ENCODE measurements around the gene CRELD2. TPM values are rescaled to one million over a fixed set of nuclear protein-coding genes. Genes with fewer than 3 reads are reported as not detected.

CRELD2 gene
- total and polyA plus RNA-seq, 2 of the 13 experiments (the other 11 are each of a cell fraction or from before 2014, with no cell fraction given) = 17.2 to 44.7 TPM

DNA sequence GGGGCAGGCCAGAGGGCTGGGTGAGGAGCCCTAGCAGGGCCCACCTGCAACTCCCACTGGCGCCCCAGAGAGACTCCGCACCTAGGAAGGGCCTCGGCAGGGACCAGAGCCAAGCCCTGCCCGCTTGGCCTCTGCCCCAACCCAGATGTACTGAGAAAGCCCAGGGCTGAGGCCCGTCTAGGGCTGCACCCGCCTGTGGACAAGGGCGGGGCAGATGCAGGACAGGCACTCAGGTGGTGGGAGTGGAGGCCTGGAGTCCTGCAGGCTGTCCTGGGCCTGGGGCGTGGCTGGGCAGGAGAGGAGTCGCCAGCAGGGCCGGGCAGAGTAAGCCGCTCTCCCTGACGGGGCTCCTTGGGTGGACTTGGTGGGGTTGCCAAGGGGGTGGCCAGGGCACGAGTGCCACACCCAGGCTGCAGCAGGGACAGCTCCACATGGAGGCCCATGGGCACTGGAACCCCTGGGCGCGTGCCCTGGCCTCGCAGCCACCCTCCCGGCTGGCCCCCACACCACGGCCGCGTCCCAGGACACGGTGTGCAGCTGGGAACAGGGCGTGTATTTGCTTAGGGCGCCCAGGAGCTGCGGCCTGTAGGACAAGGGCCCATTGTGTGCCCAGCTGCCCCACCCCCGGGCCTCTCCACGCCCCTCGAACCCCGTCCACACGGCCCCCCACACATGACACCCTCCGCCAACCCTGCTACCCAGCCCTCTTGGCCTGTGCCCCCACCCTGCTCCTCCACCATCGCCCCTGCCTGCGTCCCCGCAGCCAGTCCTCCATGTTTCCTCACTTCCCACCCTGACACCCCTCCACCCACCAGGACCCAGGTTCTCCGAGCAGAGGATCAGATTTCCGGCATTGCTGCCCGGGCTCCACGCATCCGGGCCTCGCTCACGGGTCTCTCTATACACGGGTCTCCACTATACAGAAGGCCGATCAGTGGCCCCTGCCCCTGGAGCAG, 30.8 kb downstream of the CRELD2 start (continued):
- TF ChIP-seq ZNF589 (CRISPR knock-in tag; conservative IDR thresholded peaks at IDR 0.05) (peak; percentile 27; the same call in 1 of the 2 replicates), U2AF2 (IDR thresholded peaks at IDR 0.05; ENCODE audit: low read depth, low read length) (no peak), ZNF317 (CRISPR knock-in tag; IDR thresholded peaks at IDR 0.05) (0 out of 2 replicates have a peak, but pooled peaks have one; percentile 64), NRL (CRISPR knock-in tag; IDR thresholded peaks at IDR 0.05; ENCODE audit: borderline replicate concordance) (peak; percentile 82; the same call in 1 of the 2 replicates), ZIK1 (CRISPR knock-in tag; IDR thresholded peaks at IDR 0.05; ENCODE audit: borderline replicate concordance, low read depth) (no peak), NFYB (CRISPR knock-in tag; IDR thresholded peaks at IDR 0.05) (no peak), ZFP62 (CRISPR knock-in tag; IDR thresholded peaks at IDR 0.05) (no peak), GATAD2A (CRISPR knock-in tag; IDR thresholded peaks at IDR 0.05) (peak; percentile 84), KAT2B (IDR thresholded peaks at IDR 0.05; ENCODE audit: borderline replicate concordance, low read depth, low read length) (no peak), FOXK1 (CRISPR knock-in tag; IDR thresholded peaks at IDR 0.05; ENCODE audit: borderline replicate concordance, low read depth) (no peak), ZNF672 (CRISPR knock-in tag; IDR thresholded peaks at IDR 0.05) (no peak), ZNF607 (CRISPR knock-in tag; IDR thresholded peaks at IDR 0.05; ENCODE audit: borderline replicate concordance) (peak; percentile 47), ZSCAN29 (CRISPR knock-in tag; conservative IDR thresholded peaks at IDR 0.05) (peak; percentile 64; the same call in 1 of the 2 replicates), PTBP1 (IDR thresholded peaks at IDR 0.05; ENCODE audit: low read depth, low read length, poor library complexity, severe bottlenecking) (peak; percentile 48), KAT8 (CRISPR knock-in tag; IDR thresholded peaks at IDR 0.05) (peak; percentile 39), HNRNPL (IDR thresholded peaks at IDR 0.05; ENCODE audit: low read depth, low read length) (peak; percentile 98), ZFY (CRISPR knock-in tag; IDR thresholded peaks at IDR 0.05) (peak; percentile 77), TBX3 (IDR thresholded peaks at IDR 0.05; ENCODE audit: borderline replicate concordance) (no peak; the same call in 1 of the 2 replicates)
- TF ChIP-seq, protein P1, sequence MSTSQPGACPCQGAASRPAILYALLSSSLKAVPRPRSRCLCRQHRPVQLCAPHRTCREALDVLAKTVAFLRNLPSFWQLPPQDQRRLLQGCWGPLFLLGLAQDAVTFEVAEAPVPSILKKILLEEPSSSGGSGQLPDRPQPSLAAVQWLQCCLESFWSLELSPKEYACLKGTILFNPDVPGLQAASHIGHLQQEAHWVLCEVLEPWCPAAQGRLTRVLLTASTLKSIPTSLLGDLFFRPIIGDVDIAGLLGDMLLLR (CRISPR knock-in tag; IDR thresholded peaks at IDR 0.05) = no peak
- TF ChIP-seq, protein P2, sequence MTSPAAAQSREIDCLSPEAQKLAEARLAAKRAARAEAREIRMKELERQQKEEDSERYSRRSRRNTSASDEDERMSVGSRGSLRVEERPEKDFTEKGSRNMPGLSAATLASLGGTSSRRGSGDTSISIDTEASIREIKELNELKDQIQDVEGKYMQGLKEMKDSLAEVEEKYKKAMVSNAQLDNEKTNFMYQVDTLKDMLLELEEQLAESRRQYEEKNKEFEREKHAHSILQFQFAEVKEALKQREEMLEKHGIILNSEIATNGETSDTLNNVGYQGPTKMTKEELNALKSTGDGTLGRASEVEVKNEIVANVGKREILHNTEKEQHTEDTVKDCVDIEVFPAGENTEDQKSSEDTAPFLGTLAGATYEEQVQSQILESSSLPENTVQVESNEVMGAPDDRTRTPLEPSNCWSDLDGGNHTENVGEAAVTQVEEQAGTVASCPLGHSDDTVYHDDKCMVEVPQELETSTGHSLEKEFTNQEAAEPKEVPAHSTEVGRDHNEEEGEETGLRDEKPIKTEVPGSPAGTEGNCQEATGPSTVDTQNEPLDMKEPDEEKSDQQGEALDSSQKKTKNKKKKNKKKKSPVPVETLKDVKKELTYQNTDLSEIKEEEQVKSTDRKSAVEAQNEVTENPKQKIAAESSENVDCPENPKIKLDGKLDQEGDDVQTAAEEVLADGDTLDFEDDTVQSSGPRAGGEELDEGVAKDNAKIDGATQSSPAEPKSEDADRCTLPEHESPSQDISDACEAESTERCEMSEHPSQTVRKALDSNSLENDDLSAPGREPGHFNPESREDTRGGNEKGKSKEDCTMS (CRISPR knock-in tag; conservative IDR thresholded peaks at IDR 0.05) = no peak

Data from HepG2 (cell line).